Activated CD4-positive, alpha-beta memory T cell treated with anti-CD3 and anti-CD28 coated beads for 36 hours (primary cell): ENCODE measurements around the gene XXYLT1. TPM values are rescaled to one million over a fixed set of nuclear protein-coding genes. Genes with fewer than 3 reads are reported as not detected.

Experiments
- CTCF ChIA-PET: fragments of 350-600 bp; sonication (Branson Sonifier 250); formaldehyde crosslinking; loops from one replicate; lab custom pipeline; 2021; ENCODE audit warnings: antibody characterized with exemption, inconsistent platforms; lab: Charles Lee
- POLR2A ChIA-PET: fragments of 350-600 bp; sonication (Branson Sonifier 250); formaldehyde crosslinking; loops from one replicate; lab custom pipeline; 2021; ENCODE audit warnings: antibody characterized with exemption; lab: Charles Lee
- DNase-seq: peaks from one replicate; pipeline ENCODE4 v3.0.0-alpha.2; 2020
- H3K27ac Mint-ChIP-seq: one replicate; pipeline ENCODE4 v1.8.0; 2021; ENCODE audit warnings: mixed read lengths
- H3K27me3 Mint-ChIP-seq: one replicate; pipeline ENCODE4 v1.8.0; 2021; ENCODE audit warnings: mixed read lengths
- H3K36me3 Mint-ChIP-seq: one replicate; pipeline ENCODE4 v1.8.0; 2021; ENCODE audit warnings: mixed read lengths
- H3K4me1 Mint-ChIP-seq: one replicate; pipeline ENCODE4 v1.8.0; 2021; ENCODE audit warnings: low read depth, mixed read lengths
- H3K4me3 Mint-ChIP-seq: one replicate; pipeline ENCODE4 v1.8.0; 2021; ENCODE audit warnings: mild to moderate bottlenecking, mixed read lengths
- H3K9me3 Mint-ChIP-seq: one replicate; pipeline ENCODE4 v1.8.0; 2021; ENCODE audit warnings: mixed read lengths
- intact Hi-C: fragments of 100-400 bp; cut with micrococcal nuclease; formaldehyde crosslinking; loops from one replicate; pipeline ENCODE4 v1.15.1; 2023
- total RNA-seq, 2 experiments: library from RNA; stranded (reverse); gene quantifications; one replicate each; pipeline ENCODE4 v1.2.3, GENCODE V29; 2021

XXYLT1 gene
- total RNA-seq, 2 experiments from 2014 or later: 3.3 to 4.4 TPM

DNA sequence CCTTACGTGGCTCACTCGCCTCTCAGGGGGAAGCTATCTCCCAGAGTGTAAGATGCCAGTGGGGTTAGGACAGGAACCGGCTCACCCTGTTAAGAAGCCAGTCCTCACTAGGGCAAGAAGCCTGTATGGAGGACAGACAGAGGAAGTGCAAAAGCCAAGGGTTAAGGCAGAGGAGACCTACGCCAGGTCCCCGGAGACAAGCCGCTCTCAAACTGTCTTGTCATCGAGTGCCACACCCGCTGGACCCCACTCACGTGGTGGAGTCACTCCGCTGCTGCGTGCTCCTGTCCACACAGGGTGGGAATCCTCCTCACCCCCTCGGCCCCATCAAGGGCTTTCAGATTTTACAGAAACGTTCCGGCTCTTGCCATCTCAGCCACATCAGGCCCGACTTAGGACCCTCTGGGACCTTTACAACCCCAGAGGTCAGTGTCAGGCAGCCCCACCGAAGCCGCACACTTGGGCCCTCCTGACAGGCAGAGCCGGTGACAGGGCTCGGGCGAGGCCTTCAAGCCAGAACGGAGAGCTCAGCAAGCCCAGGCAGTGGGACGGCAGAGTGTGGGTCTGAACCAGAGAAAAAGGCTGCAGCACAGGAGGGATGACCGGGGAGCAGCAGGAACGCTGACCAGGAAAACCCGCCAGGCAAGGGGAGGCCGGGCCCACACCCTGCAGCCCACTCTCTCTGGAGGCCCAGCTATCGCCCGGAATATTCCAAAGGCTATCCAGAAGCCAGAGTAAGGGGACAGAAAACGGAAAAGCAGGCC, 61.7 kb downstream of the XXYLT1 start:
- no peaks in the 10 kb centered on the region for H3K9me3 Mint-ChIP-seq
- no peaks in the 10 kb centered on the region for H3K27me3 Mint-ChIP-seq
- H3K4me1 Mint-ChIP-seq: peaks cover 19% of the 10 kb centered on the region
- no peaks in the 10 kb centered on the region for H3K36me3 Mint-ChIP-seq
- H3K27ac Mint-ChIP-seq: no peak overlapping the region
- no peak for DNase-seq
- ChIA-PET POLR2A (no interaction called here), CTCF (no interaction called here)
- intact Hi-C loops: loop anchor here (2.0 kb wide), 1 partner anchor 42 kb away; no protein-coding TSS in a partner anchor
- no peak overlapping the region for H3K4me3 Mint-ChIP-seq

DNA sequence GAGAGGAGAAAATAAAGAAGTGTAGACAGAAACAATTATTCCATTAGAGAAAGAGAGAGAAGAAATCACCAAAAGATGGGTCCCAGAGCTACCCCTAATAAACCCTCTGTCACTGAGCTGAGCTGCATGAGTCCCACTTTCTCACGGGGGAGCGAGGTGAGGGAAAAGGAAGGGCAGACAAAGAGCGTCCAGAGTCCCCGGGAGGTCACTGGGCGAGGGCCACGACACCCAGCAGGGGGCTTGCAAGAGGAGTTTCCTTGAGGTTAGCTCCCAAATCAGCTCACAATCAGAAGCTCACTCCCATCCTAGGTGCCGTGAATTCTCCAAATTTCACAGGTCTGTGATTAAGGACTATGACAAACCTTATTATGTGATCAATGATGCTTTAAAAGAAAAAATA, 62.3 kb downstream of the XXYLT1 start:
- no peak overlapping the region for H3K27ac Mint-ChIP-seq
- H3K4me1 Mint-ChIP-seq: peaks cover 19% of the 10 kb centered on the region
- POLR2A ChIA-PET: no interaction called here
- H3K9me3 Mint-ChIP-seq: no peaks in the 10 kb centered on the region
- no peak overlapping the region for H3K4me3 Mint-ChIP-seq
- CTCF ChIA-PET: interaction anchor here (0.6 kb wide), 1 partner anchor 23 kb away, joined by 3 read pairs; no protein-coding TSS in a partner anchor
- intact Hi-C loops: loop anchor here (1.0 to 2.0 kb wide), 2 partner anchors 14 to 42 kb away; no protein-coding TSS in a partner anchor
- no peaks in the 10 kb centered on the region for H3K27me3 Mint-ChIP-seq
- no peak for DNase-seq
- H3K36me3 Mint-ChIP-seq: no peaks in the 10 kb centered on the region

DNA sequence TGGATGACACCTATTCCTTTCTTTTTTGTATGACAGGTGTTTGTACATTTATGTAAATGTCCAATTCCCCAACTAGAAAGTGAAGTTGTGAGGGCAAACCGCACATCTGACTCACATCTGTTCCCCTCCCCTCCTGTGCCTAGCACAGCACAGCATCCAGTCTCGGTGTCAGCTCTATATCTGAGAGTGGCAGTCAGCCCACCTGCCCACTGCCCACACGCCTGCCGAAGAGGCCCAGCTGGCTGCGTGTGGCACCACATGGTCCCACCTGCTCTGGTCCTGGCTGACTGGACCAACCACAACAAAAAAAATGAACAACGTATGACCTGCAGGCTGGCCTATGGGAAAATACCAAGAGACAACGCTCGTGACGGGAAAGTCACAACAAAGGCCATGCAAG, 62.8 kb downstream of the XXYLT1 start:
- Mint-ChIP-seq H3K27ac (no peak overlapping the region), H3K4me1 (peaks cover 22% of the 10 kb centered on the region), H3K4me3 (no peak overlapping the region), H3K36me3 (no peaks in the 10 kb centered on the region), H3K27me3 (no peaks in the 10 kb centered on the region), H3K9me3 (no peaks in the 10 kb centered on the region)
- ChIA-PET POLR2A (no interaction called here), CTCF (interaction anchor here (0.6 kb wide), 1 partner anchor 22 kb away, joined by 3 read pairs; no protein-coding TSS in a partner anchor)
- intact Hi-C loops: loop anchor here (1.0 to 2.0 kb wide), 2 partner anchors 14 to 43 kb away; no protein-coding TSS in a partner anchor
- DNase-seq: peak; percentile 63

DNA sequence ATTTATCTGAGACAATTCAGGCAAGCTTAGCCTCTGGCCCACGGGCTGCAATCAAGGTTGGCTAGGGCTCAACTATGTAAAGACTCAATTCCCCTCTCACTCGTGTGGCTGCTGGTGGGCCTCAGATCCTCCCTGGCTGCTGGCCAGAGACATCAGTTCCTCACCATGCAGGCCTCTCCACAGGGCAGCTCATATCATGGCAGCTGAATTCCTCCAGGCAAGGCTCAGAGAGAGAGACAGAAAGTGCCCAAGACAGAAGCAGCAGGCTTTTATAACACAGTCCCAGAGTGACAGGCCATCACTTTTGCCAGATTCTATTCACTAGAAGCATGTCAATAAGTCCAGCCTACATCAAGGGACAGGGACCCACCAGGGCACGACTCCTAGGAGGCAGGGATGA, 63.2 kb downstream of the XXYLT1 start:
- H3K4me3 Mint-ChIP-seq: no peak overlapping the region
- CTCF ChIA-PET: no interaction called here
- DNase-seq: no peak
- H3K9me3 Mint-ChIP-seq: no peaks in the 10 kb centered on the region
- H3K4me1 Mint-ChIP-seq: peaks cover 22% of the 10 kb centered on the region
- H3K36me3 Mint-ChIP-seq: no peaks in the 10 kb centered on the region
- intact Hi-C loops: loop anchor here (1.0 to 2.0 kb wide), 2 partner anchors 13 to 43 kb away; no protein-coding TSS in a partner anchor
- H3K27me3 Mint-ChIP-seq: no peaks in the 10 kb centered on the region
- POLR2A ChIA-PET: no interaction called here
- H3K27ac Mint-ChIP-seq: no peak overlapping the region

- DNase-seq: no peak
- intact Hi-C loops: no loop called here
- H3K9me3 Mint-ChIP-seq: no peaks in the 10 kb centered on the region
- POLR2A ChIA-PET: no interaction called here
- CTCF ChIA-PET: no interaction called here
- H3K36me3 Mint-ChIP-seq: no peaks in the 10 kb centered on the region
- H3K27me3 Mint-ChIP-seq: no peaks in the 10 kb centered on the region
- peaks cover 22% of the 10 kb centered on the region for H3K4me1 Mint-ChIP-seq
- no peak overlapping the region for H3K27ac Mint-ChIP-seq
- H3K4me3 Mint-ChIP-seq: no peak overlapping the region
These were observed 63.9 kb downstream of the XXYLT1 start for GRCh38 chr3:195207056-195207455.

- peaks cover 22% of the 10 kb centered on the region for H3K4me1 Mint-ChIP-seq
- DNase-seq: no peak
- peaks cover 2% of the 10 kb centered on the region for H3K36me3 Mint-ChIP-seq
- ChIA-PET CTCF (no interaction called here), POLR2A (no interaction called here)
- no peaks in the 10 kb centered on the region for H3K27me3 Mint-ChIP-seq
- no peak overlapping the region for H3K4me3 Mint-ChIP-seq
- intact Hi-C loops: no loop called here
- no peak overlapping the region for H3K27ac Mint-ChIP-seq
- no peaks in the 10 kb centered on the region for H3K9me3 Mint-ChIP-seq
These were observed 66.4 kb downstream of the XXYLT1 start for GRCh38 chr3:195204360-195205163.

- H3K9me3 Mint-ChIP-seq: no peaks in the 10 kb centered on the region
- no peak overlapping the region for H3K4me3 Mint-ChIP-seq
- no peak overlapping the region for H3K27ac Mint-ChIP-seq
- H3K27me3 Mint-ChIP-seq: no peaks in the 10 kb centered on the region
- H3K36me3 Mint-ChIP-seq: peaks cover 2% of the 10 kb centered on the region
- peak; percentile 33 for DNase-seq
- ChIA-PET CTCF (no interaction called here), POLR2A (no interaction called here)
- peaks cover 22% of the 10 kb centered on the region for H3K4me1 Mint-ChIP-seq
- intact Hi-C loops: no loop called here
These were observed 67.4 kb downstream of the XXYLT1 start for GRCh38 chr3:195203606-195204005.

GRCh38 chr3:195201295-195201694, 69.7 kb downstream of the XXYLT1 start:
- H3K27ac Mint-ChIP-seq: no peak overlapping the region
- ChIA-PET POLR2A (no interaction called here), CTCF (interaction anchor here (1.4 kb wide), 1 partner anchor 59 kb away, joined by 3 read pairs; no protein-coding TSS in a partner anchor)
- intact Hi-C loops: no loop called here
- H3K27me3 Mint-ChIP-seq: no peaks in the 10 kb centered on the region
- H3K4me3 Mint-ChIP-seq: no peak overlapping the region
- no peaks in the 10 kb centered on the region for H3K9me3 Mint-ChIP-seq
- DNase-seq: no peak
- peaks cover 24% of the 10 kb centered on the region for H3K4me1 Mint-ChIP-seq
- peaks cover 2% of the 10 kb centered on the region for H3K36me3 Mint-ChIP-seq

- ChIA-PET CTCF (no interaction called here), POLR2A (no interaction called here)
- Mint-ChIP-seq H3K4me1 (peaks cover 29% of the 10 kb centered on the region), H3K4me3 (no peak overlapping the region), H3K27me3 (no peaks in the 10 kb centered on the region), H3K9me3 (no peaks in the 10 kb centered on the region), H3K27ac (no peak overlapping the region), H3K36me3 (peaks cover 2% of the 10 kb centered on the region)
- DNase-seq: no peak
- intact Hi-C loops: no loop called here
These were observed 70.7 kb downstream of the XXYLT1 start for GRCh38 chr3:195200010-195200822.

DNA sequence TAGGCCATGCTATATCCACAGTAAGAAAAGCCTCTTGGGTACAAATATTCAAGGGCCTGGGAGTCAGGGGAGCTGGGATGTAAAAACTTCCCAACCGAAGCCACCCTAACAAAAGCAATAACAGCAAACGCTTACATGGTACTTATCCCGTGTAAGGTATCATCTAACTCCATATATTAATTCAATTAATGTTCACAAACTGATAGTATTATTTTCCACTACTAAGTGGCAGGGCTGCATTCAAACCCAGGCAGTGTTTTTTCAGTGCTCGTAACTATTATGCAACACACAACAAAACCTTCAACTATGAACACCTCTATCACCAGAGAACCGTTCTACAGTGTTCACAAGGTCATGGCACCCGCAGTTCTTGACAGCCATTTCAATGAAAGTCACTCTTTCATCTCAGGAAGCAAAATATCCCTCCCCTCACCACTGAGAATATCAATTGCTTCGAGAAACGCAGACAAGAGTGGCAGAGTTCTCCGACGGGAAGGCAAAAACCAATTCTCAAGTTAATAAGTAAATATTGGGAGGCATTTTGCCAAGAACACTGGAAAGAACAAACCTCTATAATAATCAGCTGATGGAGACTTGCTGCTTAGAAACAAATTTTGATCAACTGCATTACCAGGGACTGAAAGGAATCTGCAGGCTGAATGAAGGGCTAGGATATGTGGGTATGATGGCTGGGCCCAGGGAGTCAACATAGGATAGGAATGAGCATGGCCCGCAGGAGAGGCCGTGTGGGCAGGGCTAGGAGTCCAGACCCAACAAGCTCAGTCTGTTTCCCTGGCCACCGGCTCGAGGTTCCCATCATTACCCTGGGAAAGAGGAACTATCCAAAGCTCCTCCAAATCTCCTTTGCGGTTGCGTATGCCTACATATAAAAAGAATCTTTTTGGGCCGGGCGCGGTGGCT, 72.3 kb downstream of the XXYLT1 start:
- no peak overlapping the region for H3K27ac Mint-ChIP-seq
- intact Hi-C loops: no loop called here
- peaks cover 30% of the 10 kb centered on the region for H3K4me1 Mint-ChIP-seq
- no peaks in the 10 kb centered on the region for H3K27me3 Mint-ChIP-seq
- no peaks in the 10 kb centered on the region for H3K9me3 Mint-ChIP-seq
- peaks cover 2% of the 10 kb centered on the region for H3K36me3 Mint-ChIP-seq
- no peak overlapping the region for H3K4me3 Mint-ChIP-seq
- CTCF ChIA-PET: no interaction called here
- DNase-seq: no peak
- POLR2A ChIA-PET: no interaction called here

DNA sequence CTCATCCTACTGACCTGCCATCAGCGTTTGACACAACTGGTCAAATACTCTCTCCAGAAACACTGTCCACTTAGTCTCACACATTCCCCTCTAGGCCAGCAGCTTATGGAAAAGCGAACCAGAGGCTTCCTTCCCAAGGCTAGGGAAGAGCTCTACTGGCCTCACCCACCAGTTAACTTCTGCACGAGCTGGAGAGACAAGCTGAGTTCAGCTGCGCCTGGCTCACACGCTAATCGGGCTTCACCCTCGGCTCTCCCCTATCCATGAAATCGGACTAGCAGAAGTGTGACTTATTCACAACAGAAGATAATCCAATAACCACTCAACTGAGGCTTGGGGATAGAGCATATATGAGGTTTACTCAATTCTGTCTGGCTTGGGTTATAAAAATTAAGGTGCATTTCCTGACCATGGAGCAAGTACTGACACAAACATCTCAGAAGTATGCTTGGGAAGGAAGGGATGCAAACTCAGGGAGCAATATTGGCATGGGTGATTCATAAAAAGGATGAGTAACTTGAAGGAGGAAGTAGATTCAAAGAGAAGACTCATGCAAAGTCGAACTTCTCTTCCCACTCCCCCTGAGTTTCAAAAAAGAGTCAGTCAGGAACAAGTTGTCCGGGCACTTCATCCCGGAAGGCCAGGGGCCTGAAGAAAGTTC, 73.1 kb downstream of the XXYLT1 start:
- intact Hi-C loops: no loop called here
- POLR2A ChIA-PET: no interaction called here

More for the DNA sequence above, 73.1 kb downstream of the XXYLT1 start:
- H3K27ac Mint-ChIP-seq: no peak overlapping the region
- CTCF ChIA-PET: no interaction called here
- H3K4me1 Mint-ChIP-seq: peaks cover 27% of the 10 kb centered on the region
- H3K36me3 Mint-ChIP-seq: peaks cover 2% of the 10 kb centered on the region
- no peaks in the 10 kb centered on the region for H3K27me3 Mint-ChIP-seq
- no peak overlapping the region for H3K4me3 Mint-ChIP-seq
- DNase-seq: no peak
- H3K9me3 Mint-ChIP-seq: no peaks in the 10 kb centered on the region
